H1 (cell line): ENCODE data around the gene FBXO8. TPM values are rescaled to one million over a fixed set of nuclear protein-coding genes. Genes with fewer than 3 reads are reported as not detected.

Source experiments
- CHD7 ChIP-seq: fragments of 300-600 bp; sonication (generic); IDR thresholded peaks from 2 replicates; pipeline ENCODE4 v1.7.1; 2012; ENCODE audit warnings: low read length, moderate library complexity, mild to moderate bottlenecking, inconsistent platforms; ENCODE audit not compliant: insufficient replicate concordance
- EP300 ChIP-seq, 2 experiments: IDR thresholded peaks; 1 replicate in 1 of 2; 2 replicates in 1 of 2; pipeline ENCODE4 v1.6.1; 2011 to 2012; ENCODE audit warnings: low read depth in 2 of 2, low read length in 2 of 2, mild to moderate bottlenecking in 2 of 2, borderline replicate concordance in 1 of 2, inconsistent platforms in 1 of 2, moderate library complexity in 1 of 2
- SUZ12 ChIP-seq: fragments of 200-600 bp; sonication (generic); IDR thresholded peaks from 2 replicates; pipeline ENCODE4 v1.6.1; 2012; ENCODE audit warnings: mild to moderate bottlenecking, inconsistent platforms, low read length, moderate library complexity, mixed read lengths
- TEAD4 ChIP-seq: IDR thresholded peaks from 2 replicates; pipeline ENCODE4 v1.6.1; 2012; ENCODE audit warnings: low read depth, low read length, inconsistent platforms, mixed read lengths
- polyA plus RNA-seq, 7 experiments: library from polyadenylated mRNA; depleted of rRNA in 3 of 7; stranded (reverse) in 5 of 7; unstranded in 2 of 7; fragments of >200 nt in 5 of 7; fragments of 200-250 nt in 2 of 7; gene quantifications; 1 replicate in 5 of 7; 2 replicates in 1 of 7; 4 replicates in 1 of 7; pipeline versions ENCODE4 v1.2.1 to v1.2.3, GENCODE V29; 2011 to 2013; ENCODE audit warnings: missing spikeins in 2 of 7, mixed read lengths in 2 of 7
- total RNA-seq: library from RNA; stranded (reverse); fragmentation: NEBNext Ultra II Directional; extraction: Animal tissue kit (Norgen Biotek cat#: 25700); gene quantifications from 2 replicates; pipeline ENCODE4 v1.2.1, GENCODE V29; 2021

Gene FBXO8
- total and polyA plus RNA-seq, 2 of the 8 experiments (the other 6 are each of a cell fraction or from before 2014, with no cell fraction given) = 5.1 to 7.5 TPM

GRCh38 chr4:174213731-174214100, 69.8 kb downstream of the FBXO8 start (continued):
- TF ChIP-seq CHD7 (no peak), SUZ12 (no peak), EP300 (IDR thresholded peaks at IDR 0.05; ENCODE audit: borderline replicate concordance in 1 of 2, low read depth in 2 of 2, low read length in 2 of 2) (no peak), TEAD4 (no peak)
